ENCODE results near the gene TGIF2. TPM values are rescaled to one million over a fixed set of nuclear protein-coding genes. Genes with fewer than 3 reads are reported as not detected.

TGIF2 gene
- 10 to 100 TPM; 33.4 to 39.0 TPM for total RNA-seq
- 35.6 TPM for polyA plus RNA-seq (2013, experiment 1 of 2)
- polyA plus RNA-seq (2013, experiment 2 of 2): 33.7 TPM
- long read RNA-seq, experiment 1, partial matches to known transcripts: 0 of 2 reads
- long read RNA-seq, experiment 1, other reads (novel, unspliced or antisense): 1 of 2 reads
- long read RNA-seq, experiment 2, transcript TGIF2-201 (3 exons, 3,406 nt): major isoform, 33 of 80 reads
- long read RNA-seq, experiment 2, transcript TGIF2-202 (3 exons, 3,432 nt): minor isoform, 6 of 80 reads
- long read RNA-seq, experiment 2, transcript TGIF2-204 (3 exons, 638 nt): minor isoform, 24 of 80 reads
- long read RNA-seq, experiment 2, partial matches to known transcripts: 2 of 80 reads
- long read RNA-seq, experiment 2, other reads (novel, unspliced or antisense): 15 of 80 reads
- long read RNA-seq, experiment 3, transcript TGIF2-204 (3 exons, 638 nt): major isoform, 19 of 95 reads
- long read RNA-seq, experiment 3, transcript TGIF2-202 (3 exons, 3,432 nt): minor isoform, 5 of 95 reads
- long read RNA-seq, experiment 3, transcript TGIF2-201 (3 exons, 3,406 nt): minor isoform, 16 of 95 reads
- long read RNA-seq, experiment 3, partial matches to known transcripts: 37 of 95 reads
- long read RNA-seq, experiment 3, other reads (novel, unspliced or antisense): 18 of 95 reads
- long read RNA-seq, experiment 4, partial matches to known transcripts: 0 of 10 reads
- long read RNA-seq, experiment 4, other reads (novel, unspliced or antisense): 3 of 10 reads

DNA sequence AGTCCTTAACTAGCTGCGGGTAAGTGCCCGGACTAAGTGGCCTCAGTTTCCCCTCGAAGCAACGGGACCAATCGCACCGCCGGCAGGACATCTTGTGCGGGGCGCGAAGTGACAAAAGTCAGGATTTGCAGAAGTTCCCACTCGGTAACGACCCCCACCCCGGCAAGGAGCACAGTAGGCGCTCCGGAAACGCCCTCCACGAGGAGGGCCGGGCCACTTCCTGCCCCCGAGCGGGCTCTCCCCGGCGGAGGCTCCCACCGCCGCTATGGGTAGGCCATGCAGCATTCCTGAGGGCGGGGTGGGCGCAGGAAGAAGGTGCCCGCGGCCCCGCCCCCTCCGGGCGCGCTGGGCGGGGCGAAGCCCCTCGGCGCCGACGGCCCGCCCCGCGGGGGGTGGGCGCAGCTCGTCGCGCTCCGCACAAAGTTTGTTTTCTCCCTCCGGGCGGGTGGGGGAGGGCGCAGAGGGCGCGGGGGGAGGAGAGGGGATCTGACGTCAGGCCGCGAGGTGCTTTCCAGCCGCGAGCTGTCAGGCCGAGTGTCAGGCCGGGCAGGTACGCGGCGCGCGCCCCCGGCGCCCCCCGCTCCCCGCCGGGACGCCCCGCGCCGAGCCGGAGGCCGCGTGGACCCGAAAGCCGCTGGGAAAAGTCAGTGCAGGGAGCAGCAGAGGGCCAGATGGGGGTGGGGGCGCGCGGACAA lies at the start of gene TGIF2:
Gene TGIF2 (plus strand): TSS at position 495 of the 695 bp plus-strand sequence. CDS start 5,178 bp downstream, outside the sequence.
- TF ChIP-seq CTCF (conservative IDR thresholded peaks at IDR 0.05): no peak
- 0 to 2% methylated on average over 19 to 72 of the region's 80 CpGs for WGBS, 2 experiments (ENCODE audit: insufficient coverage in 1 of 2, insufficient read length in 1 of 2)
- Mint-ChIP-seq H3K9me3 (no peaks in the 10 kb centered on the region), H3K4me1 (peaks cover 34% of the 10 kb centered on the region), H3K4me3 (peak within 1 kb of the TSS; percentile 82), H3K27ac (peak within 1 kb of the TSS; percentile 97), H3K27me3 (ENCODE audit: insufficient read depth) (no peaks in the 10 kb centered on the region), H3K36me3 (ENCODE audit: low read depth) (no peaks in the 10 kb centered on the region)
- peak; percentile 98 for DNase-seq
- Histone ChIP-seq H3K27ac (ENCODE audit: low read depth, low read length) (peak within 1 kb of the TSS; percentile 86), H3K9me3 (ENCODE audit: control insufficient read depth, low read length) (no peaks in the 10 kb centered on the region), H3K36me3 (ENCODE audit: control insufficient read depth, insufficient read depth, low read length) (peaks cover 5% of the 10 kb centered on the region), H3K4me1 (ENCODE audit: control insufficient read depth, insufficient read depth, low read length) (peaks cover 8% of the 10 kb centered on the region), H3K9ac (ENCODE audit: extremely low read depth, low read length, poor library complexity, severe bottlenecking) (peak within 1 kb of the TSS; percentile 86), H3K4me3 (ENCODE audit: low read length) (peak within 1 kb of the TSS; percentile 90), H3K27me3 (ENCODE audit: control insufficient read depth, insufficient read depth, low read length, poor library complexity, severe bottlenecking) (no peaks in the 10 kb centered on the region)

DNA sequence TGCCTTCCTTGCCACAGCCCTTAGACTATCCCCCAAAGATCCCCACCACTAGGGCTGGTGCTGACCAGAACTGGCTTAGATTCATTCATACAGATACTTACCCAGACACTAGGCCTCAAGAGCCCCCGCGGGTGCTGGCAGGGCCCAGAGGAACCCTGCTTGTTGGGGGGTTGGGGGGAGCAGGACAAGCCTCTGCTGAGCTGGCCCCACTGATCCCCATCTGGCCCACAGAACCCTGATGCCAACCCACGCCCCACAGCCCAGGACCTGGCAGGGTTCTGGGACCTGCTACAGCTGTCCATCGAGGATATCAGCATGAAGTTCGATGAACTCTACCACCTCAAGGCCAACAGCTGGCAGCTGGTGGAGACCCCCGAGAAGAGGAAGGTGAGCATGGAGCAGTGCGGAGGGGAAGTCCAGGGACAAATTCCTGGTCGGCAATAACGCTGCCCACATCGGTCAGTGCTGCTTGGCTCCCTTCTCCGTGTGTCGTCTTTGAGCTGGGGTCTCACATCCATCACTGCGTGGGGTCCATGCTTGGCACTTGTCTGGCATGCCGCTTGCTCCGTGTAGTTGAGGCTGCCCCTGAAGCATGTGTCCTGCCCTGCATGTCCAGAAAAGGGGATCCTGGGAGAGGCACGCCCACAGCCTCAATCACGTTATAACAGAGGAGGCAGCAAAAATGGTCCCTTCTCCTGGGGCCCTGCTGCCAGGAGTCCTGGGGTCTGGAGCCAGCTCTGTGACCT lies 47.6 kb upstream of the TGIF2 start:
- peak overlapping the region; percentile 30 for H3K9ac ChIP-seq (ENCODE audit: extremely low read depth, low read length, poor library complexity, severe bottlenecking)
- Mint-ChIP-seq H3K27ac (peak overlapping the region; percentile 96), H3K4me3 (no peak overlapping the region), H3K9me3 (no peaks in the 10 kb centered on the region), H3K4me1 (peaks cover 17% of the 10 kb centered on the region), H3K27me3 (ENCODE audit: insufficient read depth) (no peaks in the 10 kb centered on the region), H3K36me3 (ENCODE audit: low read depth) (peaks cover 47% of the 10 kb centered on the region)
- TF ChIP-seq CTCF (conservative IDR thresholded peaks at IDR 0.05): no peak
- no peak overlapping the region for H3K27ac ChIP-seq (ENCODE audit: low read depth, low read length)
- no peaks in the 10 kb centered on the region for H3K27me3 ChIP-seq (ENCODE audit: control insufficient read depth, insufficient read depth, low read length, poor library complexity, severe bottlenecking)
- peaks cover 60% of the 10 kb centered on the region for H3K36me3 ChIP-seq (ENCODE audit: control insufficient read depth, insufficient read depth, low read length)
- H3K9me3 ChIP-seq (ENCODE audit: control insufficient read depth, low read length): no peaks in the 10 kb centered on the region
- 93 to 98% methylated on average over 11 to 17 of the region's 17 CpGs for WGBS, 2 experiments (ENCODE audit: insufficient coverage in 1 of 2, insufficient read length in 1 of 2)
- H3K4me1 ChIP-seq (ENCODE audit: control insufficient read depth, insufficient read depth, low read length): no peaks in the 10 kb centered on the region
- DNase-seq: no peak
- H3K4me3 ChIP-seq (ENCODE audit: low read length): no peak overlapping the region

All from endodermal cell (in vitro differentiated cells).